Measurements from ENCODE around the gene WDR11.
"Not testable (repeated sequence)": the region's sequence is repeated elsewhere in the genome, so short reads cannot be mapped to it uniquely, and the experiment has no call there.

The WDR11 gene

GRCh38 chr10:120923886-120924285 lies 72.7 kb downstream of the WDR11 start:
- H3K4me1 Mint-ChIP-seq (ENCODE audit: low read depth); H3K4me3 Mint-ChIP-seq; H3K9me3 Mint-ChIP-seq; H3K36me3 Mint-ChIP-seq (ENCODE audit: low read depth); H3K27me3 Mint-ChIP-seq; H3K27ac Mint-ChIP-seq: not testable (repeated sequence)

DNA sequence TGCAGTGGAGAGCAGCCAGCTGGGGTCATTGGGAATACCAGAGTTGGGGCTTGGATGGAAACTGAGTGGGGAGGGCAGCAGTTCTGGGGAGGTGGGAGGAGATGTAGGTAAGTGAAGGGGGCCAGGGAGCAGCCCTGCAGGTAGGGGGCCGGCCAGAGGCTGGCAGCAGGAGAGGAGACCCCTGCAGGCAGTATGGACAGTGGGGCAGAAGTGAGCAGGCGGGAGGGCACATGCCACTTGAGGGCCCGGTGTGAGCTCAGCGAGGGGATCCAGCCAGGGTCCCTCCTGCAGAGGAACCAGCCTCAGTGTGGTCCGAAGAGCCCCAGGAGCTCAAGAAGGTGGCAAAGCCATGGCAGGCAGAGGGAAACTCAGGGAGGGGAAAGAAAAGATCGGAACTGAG lies 75.4 kb downstream of the WDR11 start:
- Mint-ChIP-seq H3K4me3 (no peak overlapping the region), H3K4me1 (ENCODE audit: low read depth) (no peaks in the 10 kb centered on the region), H3K27ac (no peak overlapping the region), H3K36me3 (ENCODE audit: low read depth) (no peaks in the 10 kb centered on the region), H3K27me3 (no peaks in the 10 kb centered on the region), H3K9me3 (no peaks in the 10 kb centered on the region)

DNA sequence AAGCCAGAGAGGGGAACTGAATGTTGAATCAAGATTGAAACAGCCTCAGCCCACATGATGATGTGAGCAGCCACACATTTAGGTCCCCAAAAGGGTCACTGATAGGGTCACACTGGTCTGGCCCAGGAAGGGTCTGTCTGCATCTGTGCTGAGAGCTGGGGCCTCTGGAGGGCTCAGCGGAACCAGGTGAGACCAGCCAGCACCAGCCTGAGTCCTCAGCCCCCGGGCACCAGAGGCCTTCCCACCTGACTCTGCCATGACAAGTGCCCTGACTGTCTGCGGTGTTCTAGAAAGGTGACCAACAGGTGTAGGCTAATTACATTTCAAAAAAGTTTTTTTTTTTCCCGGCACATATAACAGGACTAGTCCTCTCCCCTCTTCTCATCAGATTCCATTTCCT lies 76.2 kb downstream of the WDR11 start:
- H3K9me3 Mint-ChIP-seq, result no peaks in the 10 kb centered on the region
- H3K36me3 Mint-ChIP-seq (ENCODE audit: low read depth), result no peaks in the 10 kb centered on the region

GRCh38 chr10:120929166-120929565 lies 78.0 kb downstream of the WDR11 start:
- Mint-ChIP-seq H3K4me1 (ENCODE audit: low read depth) (no peaks in the 10 kb centered on the region), H3K27me3 (peaks cover 3% of the 10 kb centered on the region), H3K36me3 (ENCODE audit: low read depth) (no peaks in the 10 kb centered on the region), H3K27ac (no peak overlapping the region), H3K4me3 (no peak overlapping the region), H3K9me3 (no peaks in the 10 kb centered on the region)

More for the DNA sequence above, 76.2 kb downstream of the WDR11 start:
- Mint-ChIP-seq H3K4me3 (no peak overlapping the region), H3K27ac (no peak overlapping the region), H3K27me3 (no peaks in the 10 kb centered on the region), H3K4me1 (ENCODE audit: low read depth) (no peaks in the 10 kb centered on the region)

GRCh38 chr10:120931423-120931822 lies 80.3 kb downstream of the WDR11 start:
- Mint-ChIP-seq H3K27me3 (peaks cover 3% of the 10 kb centered on the region), H3K27ac (no peak overlapping the region), H3K4me3 (no peak overlapping the region), H3K4me1 (ENCODE audit: low read depth) (no peaks in the 10 kb centered on the region), H3K36me3 (ENCODE audit: low read depth) (no peaks in the 10 kb centered on the region), H3K9me3 (no peaks in the 10 kb centered on the region)

DNA sequence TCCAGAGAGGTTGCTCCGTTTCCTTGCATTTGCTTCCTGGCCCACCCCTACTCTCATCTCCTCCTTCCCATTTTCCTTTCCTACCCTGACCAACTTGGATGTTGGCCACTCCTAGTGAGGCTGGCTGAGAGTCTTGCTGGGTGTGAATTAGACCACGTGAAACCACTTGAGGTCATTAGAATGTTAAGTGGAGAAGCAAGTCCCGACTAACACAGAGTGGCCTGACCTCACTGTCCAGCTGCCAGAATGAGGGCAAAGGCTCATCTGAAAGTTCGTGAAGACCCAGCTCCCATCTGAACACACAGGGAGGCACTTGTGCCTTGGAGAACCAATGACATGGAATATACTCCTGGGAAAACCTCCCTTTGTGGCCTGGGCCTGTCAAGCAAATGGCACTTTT lies 80.8 kb downstream of the WDR11 start:
- H3K9me3 Mint-ChIP-seq, result no peaks in the 10 kb centered on the region
- no peaks in the 10 kb centered on the region for H3K4me1 Mint-ChIP-seq (ENCODE audit: low read depth)
- H3K4me3 Mint-ChIP-seq, result no peak overlapping the region
- peaks cover 3% of the 10 kb centered on the region for H3K27me3 Mint-ChIP-seq
- no peak overlapping the region for H3K27ac Mint-ChIP-seq
- no peaks in the 10 kb centered on the region for H3K36me3 Mint-ChIP-seq (ENCODE audit: low read depth)

GRCh38 chr10:120938822-120939221 lies 87.7 kb downstream of the WDR11 start:
- H3K27ac Mint-ChIP-seq, result no peak overlapping the region
- H3K4me1 Mint-ChIP-seq (ENCODE audit: low read depth), result peaks cover 5% of the 10 kb centered on the region

DNA sequence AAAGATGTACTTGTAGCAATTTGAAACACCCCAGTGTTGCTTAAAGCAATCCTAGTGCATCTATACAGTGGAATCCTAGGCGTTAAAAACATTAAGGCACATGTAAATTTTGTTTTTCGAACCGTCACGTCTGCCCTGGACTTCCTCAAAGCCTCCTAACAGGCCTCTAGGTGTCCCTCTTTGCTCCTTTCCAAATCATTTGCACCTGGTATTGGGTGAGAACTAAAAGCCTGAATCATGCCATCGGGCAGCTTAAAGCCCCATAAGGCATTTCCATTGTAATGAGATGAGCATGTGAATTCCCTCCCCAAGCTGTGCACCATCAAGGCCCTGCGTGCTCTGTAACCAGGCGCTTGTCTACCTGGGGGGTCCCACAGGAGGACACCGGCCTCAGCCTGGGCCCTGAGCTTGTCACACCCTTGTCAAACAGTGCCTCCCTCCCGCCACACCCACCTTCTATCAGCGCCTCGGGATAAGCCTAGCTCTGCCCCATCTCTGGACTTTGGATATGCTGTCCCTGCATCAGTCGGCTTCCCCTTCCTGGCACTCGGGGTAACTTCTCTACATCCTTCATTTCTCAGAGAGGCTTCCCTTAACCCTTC lies 89.2 kb downstream of the WDR11 start:
- Mint-ChIP-seq H3K4me1 (ENCODE audit: low read depth) (peaks cover 5% of the 10 kb centered on the region), H3K4me3 (no peak overlapping the region), H3K27ac (no peak overlapping the region), H3K27me3 (peaks cover 12% of the 10 kb centered on the region), H3K9me3 (no peaks in the 10 kb centered on the region), H3K36me3 (ENCODE audit: low read depth) (no peaks in the 10 kb centered on the region)

More at GRCh38 chr10:120938822-120939221, 87.7 kb downstream of the WDR11 start:
- Mint-ChIP-seq H3K9me3 (no peaks in the 10 kb centered on the region), H3K36me3 (ENCODE audit: low read depth) (no peaks in the 10 kb centered on the region), H3K4me3 (no peak overlapping the region), H3K27me3 (peaks cover 11% of the 10 kb centered on the region)

DNA sequence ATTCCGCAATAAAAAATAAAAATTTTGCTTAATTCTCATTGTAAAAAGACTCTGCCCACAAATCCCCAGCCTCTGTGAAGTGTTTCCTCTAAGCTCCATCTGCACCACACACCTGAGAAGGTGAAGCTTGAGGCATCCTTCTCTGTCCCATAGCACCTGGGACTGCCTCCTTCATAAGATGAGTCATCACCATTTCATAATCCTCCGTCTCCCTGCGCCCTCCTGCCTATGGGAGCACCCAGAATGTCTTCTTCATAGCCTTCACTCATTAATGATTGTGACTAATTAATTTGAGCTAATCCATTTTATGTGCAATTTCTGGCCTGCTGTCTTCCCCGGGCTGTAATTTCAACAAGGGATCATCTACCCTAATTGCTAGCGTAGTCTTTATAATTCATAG lies 90.3 kb downstream of the WDR11 start:
- H3K9me3 Mint-ChIP-seq, result no peaks in the 10 kb centered on the region
- H3K4me1 Mint-ChIP-seq (ENCODE audit: low read depth), result peaks cover 5% of the 10 kb centered on the region
- H3K27ac Mint-ChIP-seq, result no peak overlapping the region
- no peaks in the 10 kb centered on the region for H3K36me3 Mint-ChIP-seq (ENCODE audit: low read depth)
- no peak overlapping the region for H3K4me3 Mint-ChIP-seq
- H3K27me3 Mint-ChIP-seq, result peaks cover 12% of the 10 kb centered on the region

DNA sequence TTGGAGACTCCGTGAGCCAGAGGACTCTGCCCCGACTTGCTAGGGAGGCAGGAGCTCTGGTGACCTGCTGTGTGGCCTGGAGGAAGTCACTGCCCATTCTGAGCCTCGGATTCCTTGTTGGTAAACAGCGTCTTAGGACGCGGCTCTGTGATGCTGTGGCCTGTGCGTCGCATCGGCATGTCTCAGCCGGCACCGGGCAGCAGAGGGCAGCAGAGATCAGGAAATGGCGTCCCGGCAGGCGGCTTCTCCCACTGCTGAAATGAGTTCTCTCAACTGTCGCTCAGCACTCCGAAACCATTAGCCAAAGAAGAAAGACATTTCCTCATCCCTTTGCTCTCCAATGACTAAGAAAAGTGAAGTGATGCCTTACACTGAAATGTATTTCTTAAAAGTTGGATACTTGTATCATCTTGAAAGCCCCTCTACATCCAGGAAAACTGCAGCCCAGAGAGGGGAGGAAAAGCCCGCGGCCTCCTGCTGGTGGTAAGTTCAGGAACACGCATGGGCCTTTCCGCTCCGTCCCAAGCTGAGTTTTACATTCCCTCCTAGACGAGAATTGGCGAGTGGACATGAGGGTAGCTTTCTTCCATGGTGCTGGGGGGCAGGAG lies 91.7 kb downstream of the WDR11 start:
- Mint-ChIP-seq H3K4me1 (ENCODE audit: low read depth) (peaks cover 5% of the 10 kb centered on the region), H3K36me3 (ENCODE audit: low read depth) (no peaks in the 10 kb centered on the region), H3K27me3 (peaks cover 15% of the 10 kb centered on the region), H3K4me3 (no peak overlapping the region), H3K27ac (no peak overlapping the region), H3K9me3 (no peaks in the 10 kb centered on the region)

- Mint-ChIP-seq H3K9me3 (no peaks in the 10 kb centered on the region), H3K27ac (no peak overlapping the region), H3K27me3 (peaks cover 17% of the 10 kb centered on the region), H3K4me1 (ENCODE audit: low read depth) (peaks cover 5% of the 10 kb centered on the region), H3K36me3 (ENCODE audit: low read depth) (no peaks in the 10 kb centered on the region), H3K4me3 (no peak overlapping the region)
Observed at GRCh38 chr10:120943542-120943941, 92.4 kb downstream of the WDR11 start.

DNA sequence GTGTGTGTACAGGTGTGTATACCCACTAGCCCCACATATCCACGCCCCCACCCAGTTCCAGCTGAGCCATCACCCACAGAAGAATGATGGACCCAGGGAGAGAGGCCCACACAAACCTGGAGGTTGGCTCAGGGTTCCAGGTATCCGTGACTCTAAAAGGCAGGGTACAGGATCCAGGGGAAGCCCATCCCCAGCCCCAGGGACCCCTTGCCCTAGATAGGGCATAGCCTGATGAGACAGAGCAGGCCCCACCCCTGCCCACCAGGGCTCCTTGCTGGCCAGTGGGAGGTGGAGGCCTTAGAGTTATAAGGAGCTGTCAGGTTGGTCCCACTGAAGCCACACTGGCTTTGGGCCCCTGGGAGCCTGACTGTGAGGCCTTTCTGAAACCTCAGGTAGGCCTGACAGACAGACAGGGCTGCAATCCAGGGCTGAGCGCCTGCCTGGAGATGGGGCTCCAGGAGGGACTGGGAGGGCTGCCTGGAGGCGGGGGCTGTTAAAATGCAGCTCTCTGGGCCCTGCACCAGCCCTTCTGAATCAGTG lies 93.5 kb downstream of the WDR11 start:
- peaks cover 25% of the 10 kb centered on the region for H3K27me3 Mint-ChIP-seq
- no peaks in the 10 kb centered on the region for H3K36me3 Mint-ChIP-seq (ENCODE audit: low read depth)
- no peak overlapping the region for H3K4me3 Mint-ChIP-seq
- no peaks in the 10 kb centered on the region for H3K9me3 Mint-ChIP-seq
- H3K27ac Mint-ChIP-seq, result no peak overlapping the region
- H3K4me1 Mint-ChIP-seq (ENCODE audit: low read depth), result peaks cover 5% of the 10 kb centered on the region

DNA sequence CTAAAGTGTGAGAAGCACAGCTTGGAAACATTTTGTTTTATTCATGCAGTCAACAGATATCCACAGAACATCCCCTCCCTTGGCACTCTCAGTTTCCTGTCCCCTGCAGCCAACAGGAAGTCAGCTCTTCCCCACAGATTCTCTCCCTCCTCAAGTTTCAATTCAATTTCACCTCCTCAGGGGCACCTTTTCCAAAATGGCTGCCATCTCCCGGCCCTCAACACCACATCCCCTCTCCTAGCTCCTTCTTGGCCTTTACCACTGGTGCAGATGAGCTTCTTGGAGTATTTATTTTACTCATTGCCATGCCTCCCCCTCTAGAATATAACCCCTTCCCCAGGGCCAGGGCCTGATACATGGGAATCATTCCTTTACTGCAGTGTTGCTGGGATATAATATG lies 94.0 kb downstream of the WDR11 start:
- H3K4me3 Mint-ChIP-seq, result no peak overlapping the region
- H3K9me3 Mint-ChIP-seq, result no peaks in the 10 kb centered on the region
- H3K36me3 Mint-ChIP-seq (ENCODE audit: low read depth), result no peaks in the 10 kb centered on the region
- H3K27me3 Mint-ChIP-seq, result peaks cover 30% of the 10 kb centered on the region
- H3K27ac Mint-ChIP-seq, result no peak overlapping the region
- H3K4me1 Mint-ChIP-seq (ENCODE audit: low read depth), result peaks cover 5% of the 10 kb centered on the region

GRCh38 chr10:120945801-120946302 lies 94.7 kb downstream of the WDR11 start:
- H3K4me3 Mint-ChIP-seq, result no peak overlapping the region
- no peaks in the 10 kb centered on the region for H3K36me3 Mint-ChIP-seq (ENCODE audit: low read depth)
- H3K9me3 Mint-ChIP-seq, result no peaks in the 10 kb centered on the region
- H3K27me3 Mint-ChIP-seq, result peaks cover 33% of the 10 kb centered on the region
- peaks cover 5% of the 10 kb centered on the region for H3K4me1 Mint-ChIP-seq (ENCODE audit: low read depth)
- no peak overlapping the region for H3K27ac Mint-ChIP-seq

DNA sequence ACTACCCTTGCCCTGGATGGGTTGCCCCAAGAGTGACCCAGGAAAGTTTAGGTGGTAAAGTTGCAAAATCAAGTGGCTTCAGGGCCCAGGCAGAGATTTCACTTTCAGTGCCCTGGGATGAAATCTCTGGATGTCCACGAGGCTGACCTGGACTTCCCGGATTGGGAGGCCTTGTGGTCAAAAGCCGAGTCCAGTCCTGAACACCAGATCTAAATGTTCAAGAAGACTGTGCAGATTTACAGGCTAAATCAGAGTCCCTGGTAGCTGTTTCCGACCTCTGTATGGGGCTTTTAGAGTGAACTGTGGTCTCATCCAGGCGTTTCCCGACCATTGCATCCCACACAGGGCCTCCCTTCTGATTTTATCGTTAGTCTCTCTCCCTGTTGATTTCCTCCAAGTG lies 95.3 kb downstream of the WDR11 start:
- Mint-ChIP-seq H3K4me3 (no peak overlapping the region), H3K27me3 (peaks cover 38% of the 10 kb centered on the region), H3K36me3 (ENCODE audit: low read depth) (no peaks in the 10 kb centered on the region), H3K4me1 (ENCODE audit: low read depth) (peaks cover 5% of the 10 kb centered on the region), H3K27ac (no peak overlapping the region), H3K9me3 (no peaks in the 10 kb centered on the region)

Data from stimulated activated naive CD8-positive, alpha-beta T cell treated with anti-CD3 and anti-CD28 coated beads, Interleukin-15, Interleukin-2, amounts not matched to agents 100 ng/mL and 50 ng/mL, for 24 hours (primary cell).